GM19467 (cell line): ENCODE results near the gene HOXC9.

ENCODE experiments used
- ATAC-seq: cut with Tn5 transposase; IDR thresholded peaks from one replicate; pipeline ENCODE4 v1.9.1; 2021; ENCODE audit warnings: mild to moderate bottlenecking, moderate library complexity; ENCODE audit not compliant: unreplicated experiment

The HOXC9 gene

DNA sequence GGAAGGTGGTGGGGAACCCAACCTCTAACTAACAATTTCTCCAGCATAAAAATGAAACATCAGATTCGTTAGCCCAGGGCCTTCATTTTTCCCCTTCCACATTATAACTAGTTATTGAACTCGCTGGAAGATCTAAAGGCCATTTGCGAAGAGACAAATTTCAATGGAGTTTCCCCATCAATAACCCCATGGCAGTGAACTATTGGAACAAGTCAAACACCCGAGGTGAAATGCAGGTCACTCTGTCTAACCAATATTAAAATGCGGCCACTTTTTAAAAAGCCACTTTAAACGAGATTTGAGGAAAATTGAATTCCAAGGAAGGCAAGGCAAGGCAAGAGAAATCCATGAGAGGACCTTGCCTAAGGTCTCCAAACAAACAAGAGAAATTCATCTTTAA is 49.1 kb downstream of the HOXC9 start:
- no peak for ATAC-seq

DNA sequence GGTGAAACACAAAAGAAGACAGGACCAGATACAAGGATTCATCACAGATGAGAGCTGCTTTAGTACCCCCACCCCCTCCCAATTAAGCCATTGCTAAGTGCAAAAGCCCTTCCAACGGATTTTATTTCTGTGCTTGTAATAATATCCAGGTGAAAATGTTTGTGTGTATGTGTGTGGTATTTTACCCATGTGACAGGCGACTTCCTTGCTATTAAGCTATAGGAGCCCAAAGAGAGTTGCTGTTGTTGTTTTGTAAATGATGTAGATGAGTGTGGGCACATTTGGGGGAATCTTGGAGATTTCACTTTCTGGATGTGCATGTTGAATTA is 50.5 kb downstream of the HOXC9 start:
- ATAC-seq = no peak

DNA sequence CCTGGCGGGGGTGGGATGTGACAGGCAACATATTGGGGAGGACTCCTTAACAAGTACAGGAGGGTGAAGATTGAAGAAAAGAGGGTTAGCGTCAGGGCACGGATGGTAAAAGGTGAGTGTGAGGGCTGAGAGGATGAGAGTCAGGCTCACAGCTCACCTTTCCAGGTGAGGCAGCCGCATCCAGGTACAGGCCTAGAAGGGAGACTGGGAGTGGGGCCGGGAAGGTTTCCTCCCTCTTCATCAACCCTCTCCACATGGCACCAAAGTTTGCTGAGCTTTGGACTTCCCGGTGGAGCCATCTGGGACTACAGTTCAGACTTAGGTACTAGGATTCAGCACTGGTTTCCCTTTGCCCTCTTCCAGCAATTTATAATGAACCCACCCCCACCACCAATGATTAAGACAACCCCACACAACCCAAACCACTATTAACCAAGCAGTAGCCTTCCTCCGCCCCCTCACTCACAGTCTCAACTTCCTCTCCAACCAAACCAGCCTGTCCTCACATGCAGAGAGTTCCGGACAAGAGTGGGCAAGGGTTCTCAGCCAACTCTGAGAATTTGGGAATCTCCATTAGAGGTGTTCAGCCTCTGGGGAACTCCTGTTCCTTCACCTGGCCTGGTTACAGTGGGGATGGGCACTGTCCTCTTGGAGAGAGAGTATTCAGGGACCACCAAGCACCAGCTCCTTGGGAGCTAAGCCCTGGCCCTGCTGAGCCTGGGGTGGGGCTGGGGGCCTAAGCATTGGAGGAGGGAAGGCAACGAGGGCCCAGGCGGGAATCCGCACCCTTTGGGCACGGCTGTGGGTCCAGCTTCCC is 51.3 kb downstream of the HOXC9 start:
- ATAC-seq = no peak

DNA sequence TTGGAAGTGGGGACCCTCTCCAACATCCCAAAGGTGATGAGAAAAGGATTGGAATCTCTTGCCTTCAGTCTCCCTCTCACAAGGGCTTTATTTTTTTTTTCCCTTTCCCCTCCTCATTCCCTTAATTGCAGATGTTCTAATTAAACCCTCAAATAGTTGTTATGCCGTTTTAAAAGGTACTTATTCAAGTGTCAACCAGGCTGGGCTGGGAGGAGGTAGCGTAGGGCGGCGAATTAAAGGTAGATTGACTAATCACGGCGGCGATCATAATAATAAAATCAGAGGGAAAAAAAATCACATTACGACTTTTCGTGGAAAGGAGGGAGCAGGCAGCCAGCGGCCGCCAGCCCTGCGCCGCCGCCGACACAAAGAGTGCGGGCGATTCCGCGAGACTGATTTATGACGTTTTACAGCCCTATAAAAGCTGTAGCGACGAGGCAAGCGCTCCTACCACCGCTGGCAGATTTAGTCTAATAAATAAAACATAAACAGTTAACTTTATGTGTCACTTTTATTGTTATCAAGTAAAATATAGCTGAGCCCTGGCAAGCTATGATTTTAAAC is 52.0 kb downstream of the HOXC9 start:
- ATAC-seq = no peak

DNA sequence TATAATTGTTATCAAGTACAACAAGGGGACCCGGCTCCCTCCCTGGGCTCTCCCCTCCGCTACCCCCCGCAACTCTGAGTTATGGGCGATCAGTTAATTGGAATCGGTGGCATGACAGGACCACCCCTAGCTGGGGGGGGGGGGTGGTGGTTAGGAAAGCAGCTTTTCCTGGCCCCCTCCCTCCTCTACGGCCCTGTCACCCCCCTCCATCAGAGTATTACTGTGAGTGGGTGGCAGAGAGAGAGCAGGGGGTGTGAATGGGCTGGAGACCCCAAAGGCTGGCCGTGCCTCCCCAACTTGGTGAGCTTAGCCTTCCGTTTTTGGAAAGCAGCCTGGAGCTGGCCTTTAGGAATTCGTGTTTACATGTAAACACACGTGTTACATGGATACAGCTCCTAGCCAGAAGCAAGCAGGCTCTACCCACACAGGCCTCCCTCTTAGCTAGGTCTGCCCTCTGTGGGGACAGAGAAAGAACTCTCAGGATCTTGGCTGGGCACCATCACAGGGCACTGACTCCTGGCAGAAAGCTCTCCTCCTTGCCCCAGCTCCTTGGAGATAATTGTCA is 52.6 kb downstream of the HOXC9 start:
- ATAC-seq = no peak
